RWPE1 (cell line): Measurements from ENCODE around the gene GLRA3.

Source experiments
- CTCF ChIA-PET: fragments of 350-600 bp; sonication (Branson Sonifier 250); formaldehyde crosslinking; extraction: SDS; loops from one replicate; lab custom pipeline; 2021; lab: Yijun Ruan, JAX
- POLR2A ChIA-PET: fragments of 400-600 bp; formaldehyde crosslinking; extraction: SDS; loops from one replicate; lab custom pipeline; 2020; ENCODE audit warnings: antibody characterized with exemption; ENCODE audit not compliant: low non-redundant PET; lab: Yijun Ruan, JAX
- DNase-seq: peaks from one replicate; pipeline ENCODE4 v3.0.0; 2012; ENCODE audit warnings: low spot score
- H3K27ac ChIP-seq: fragments of 450-650 bp; 2 replicates; pipeline ENCODE4 v1.5.1; 2017
- TF ChIP-seq, protein P1 (sequence below): fragments of 450-650 bp; conservative IDR thresholded peaks from 2 replicates; pipeline ENCODE4 v1.5.1; 2017; ENCODE audit warnings: low read depth, mild to moderate bottlenecking

GLRA3 gene

DNA sequence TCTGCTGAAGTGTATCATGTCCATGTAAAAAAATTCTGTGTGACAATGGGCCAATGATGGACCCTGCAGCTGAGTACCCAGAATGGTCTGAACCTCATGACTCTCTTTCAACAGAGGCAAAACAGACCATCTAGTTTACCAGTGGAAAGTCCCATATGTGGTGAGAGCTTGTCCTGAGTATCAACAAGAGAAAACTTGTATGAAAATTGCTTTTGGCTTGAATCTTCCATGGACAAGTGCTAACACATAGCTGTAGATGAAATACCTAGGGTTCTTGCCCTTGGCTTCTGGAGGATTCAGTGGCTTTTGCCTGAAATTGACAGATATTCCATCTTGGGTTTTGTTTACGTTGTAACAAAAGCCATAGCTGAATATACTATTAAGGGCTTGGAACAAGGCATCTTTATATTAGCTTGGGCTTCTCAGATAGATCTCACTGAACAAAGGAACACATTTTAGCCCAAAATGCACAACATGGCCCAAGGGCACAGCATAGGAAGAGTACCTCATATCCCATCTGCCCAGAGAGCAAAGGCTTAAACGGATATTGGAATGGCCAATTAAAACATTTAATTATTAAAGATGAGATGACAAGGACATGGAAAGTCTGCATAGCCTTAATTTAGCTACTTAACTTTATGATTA, 178.2 kb downstream of the GLRA3 start:
- CTCF ChIA-PET, result no interaction called here
- no peak for DNase-seq
- TF ChIP-seq, protein P1, sequence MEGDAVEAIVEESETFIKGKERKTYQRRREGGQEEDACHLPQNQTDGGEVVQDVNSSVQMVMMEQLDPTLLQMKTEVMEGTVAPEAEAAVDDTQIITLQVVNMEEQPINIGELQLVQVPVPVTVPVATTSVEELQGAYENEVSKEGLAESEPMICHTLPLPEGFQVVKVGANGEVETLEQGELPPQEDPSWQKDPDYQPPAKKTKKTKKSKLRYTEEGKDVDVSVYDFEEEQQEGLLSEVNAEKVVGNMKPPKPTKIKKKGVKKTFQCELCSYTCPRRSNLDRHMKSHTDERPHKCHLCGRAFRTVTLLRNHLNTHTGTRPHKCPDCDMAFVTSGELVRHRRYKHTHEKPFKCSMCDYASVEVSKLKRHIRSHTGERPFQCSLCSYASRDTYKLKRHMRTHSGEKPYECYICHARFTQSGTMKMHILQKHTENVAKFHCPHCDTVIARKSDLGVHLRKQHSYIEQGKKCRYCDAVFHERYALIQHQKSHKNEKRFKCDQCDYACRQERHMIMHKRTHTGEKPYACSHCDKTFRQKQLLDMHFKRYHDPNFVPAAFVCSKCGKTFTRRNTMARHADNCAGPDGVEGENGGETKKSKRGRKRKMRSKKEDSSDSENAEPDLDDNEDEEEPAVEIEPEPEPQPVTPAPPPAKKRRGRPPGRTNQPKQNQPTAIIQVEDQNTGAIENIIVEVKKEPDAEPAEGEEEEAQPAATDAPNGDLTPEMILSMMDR, result no peak
- H3K27ac ChIP-seq, result no peak overlapping the region
- POLR2A ChIA-PET, result no interaction called here

DNA sequence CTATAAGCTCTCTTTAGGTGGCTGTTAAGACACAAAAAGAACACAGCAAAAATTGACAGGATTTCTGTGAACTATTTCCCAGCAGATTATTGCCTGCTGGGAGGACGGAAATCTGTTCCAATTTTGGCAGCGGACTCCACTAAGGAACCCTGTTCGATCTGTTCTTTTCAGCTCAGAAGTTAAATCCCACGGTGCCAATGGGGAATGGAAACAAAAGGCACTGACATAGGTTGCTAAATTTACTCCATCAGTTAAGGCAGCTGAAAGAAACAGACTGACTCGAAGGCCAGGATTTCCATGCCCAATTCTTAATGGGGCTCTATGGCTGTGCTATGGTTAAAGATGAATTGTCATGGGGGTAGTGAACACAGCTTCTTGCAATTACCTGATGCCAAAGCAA, 180.2 kb downstream of the GLRA3 start:
- DNase-seq, result no peak

DNA sequence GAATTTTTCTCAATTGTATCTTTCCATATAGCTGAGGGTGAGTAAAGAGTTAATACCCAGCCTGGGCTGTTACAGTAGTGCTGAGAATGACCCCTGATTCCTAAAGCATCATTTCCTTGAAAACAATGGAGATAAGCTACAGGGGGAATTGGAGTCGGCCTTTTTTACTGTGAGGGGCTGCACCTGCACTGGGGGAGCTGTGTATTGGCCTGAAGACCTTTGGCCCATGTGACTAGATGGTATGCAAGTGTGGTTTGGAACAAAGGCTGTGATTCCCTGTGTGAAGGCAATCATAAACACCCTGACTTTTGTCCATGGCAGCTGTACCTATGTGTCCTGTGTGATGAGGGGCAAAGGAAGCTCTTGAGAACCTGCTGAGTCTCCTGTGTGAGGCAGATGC, 182.7 kb downstream of the GLRA3 start:
- POLR2A ChIA-PET, result no interaction called here
- TF ChIP-seq, protein P1, result no peak
- CTCF ChIA-PET, result interaction anchor here (0.9 kb wide), 1 partner anchor 14 kb away, joined by 4 read pairs; no protein-coding TSS in a partner anchor
- no peak for DNase-seq
- no peak overlapping the region for H3K27ac ChIP-seq

More for the DNA sequence above, 180.2 kb downstream of the GLRA3 start:
- H3K27ac ChIP-seq, result no peak overlapping the region
- TF ChIP-seq, protein P1, result no peak
- POLR2A ChIA-PET, result no interaction called here
- CTCF ChIA-PET, result interaction anchor here (0.6 kb wide), 1 partner anchor 444 kb away, joined by 3 read pairs; no protein-coding TSS in a partner anchor

DNA sequence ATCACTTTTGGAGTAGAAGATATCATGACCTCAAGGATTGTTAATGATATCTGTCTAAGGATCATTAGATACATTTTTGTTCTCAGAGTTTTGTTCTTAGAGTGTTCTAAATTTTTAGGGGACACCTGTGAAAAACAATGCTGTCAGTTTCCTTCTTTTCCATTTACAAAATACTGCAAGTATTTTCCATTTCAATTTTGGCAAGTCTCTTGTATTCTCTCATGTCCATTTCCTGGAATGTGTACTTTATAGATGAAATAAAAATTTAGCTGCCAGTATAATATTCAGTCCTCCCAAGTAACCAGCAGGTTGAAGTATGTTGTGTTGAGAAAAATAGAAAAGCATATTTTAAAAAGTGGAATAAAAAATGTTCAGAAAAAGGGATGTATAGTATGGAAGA, 188.9 kb downstream of the GLRA3 start:
- CTCF ChIA-PET, result no interaction called here
- no peak for DNase-seq
- TF ChIP-seq, protein P1, result no peak
- H3K27ac ChIP-seq, result no peak overlapping the region
- POLR2A ChIA-PET, result no interaction called here

DNA sequence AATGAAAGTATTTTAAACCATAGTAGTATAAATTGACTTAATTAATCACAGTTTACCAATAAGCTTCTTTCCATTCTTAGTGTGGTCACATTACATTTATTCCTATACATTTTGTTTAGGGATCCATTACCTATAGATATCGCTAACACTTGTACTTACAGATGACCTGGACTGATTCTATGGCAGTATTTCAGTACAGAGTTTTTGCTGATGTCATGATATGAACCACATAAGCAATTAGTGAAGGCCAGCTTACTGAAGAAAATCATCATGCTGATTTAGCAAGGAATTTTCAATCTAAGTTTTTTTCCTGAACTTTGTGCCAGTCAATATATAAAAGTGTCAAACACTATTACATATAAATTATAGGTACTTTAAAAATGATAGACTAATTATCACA, 193.3 kb downstream of the GLRA3 start:
- TF ChIP-seq, protein P1, result no peak
- H3K27ac ChIP-seq, result no peak overlapping the region
- ChIA-PET POLR2A (no interaction called here), CTCF (no interaction called here)
- no peak for DNase-seq

DNA sequence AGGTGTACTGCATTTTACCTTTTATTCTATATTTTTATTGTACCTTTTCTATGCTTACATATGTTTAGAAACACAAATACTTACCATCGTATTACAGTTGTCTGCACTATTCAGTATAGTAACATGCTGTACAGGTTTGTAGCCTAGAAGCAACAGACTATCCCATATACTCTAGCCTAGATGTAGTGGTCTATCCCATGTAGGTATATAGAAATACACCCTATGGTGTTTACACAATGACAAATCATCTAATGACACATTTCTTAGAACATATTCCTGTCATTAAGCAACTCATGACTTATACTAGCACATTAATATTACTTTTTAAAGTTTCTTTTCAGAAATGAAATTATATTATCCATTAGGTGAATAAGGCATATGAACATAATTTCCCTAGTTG, 195.6 kb downstream of the GLRA3 start:
- TF ChIP-seq, protein P1, result no peak
- ChIA-PET CTCF (interaction anchor here (1.1 to 1.6 kb wide), 4 partner anchors 43 to 269 kb away, joined by 3 to 7 read pairs (median 4); no protein-coding TSS in a partner anchor), POLR2A (no interaction called here)
- no peak overlapping the region for H3K27ac ChIP-seq
- no peak for DNase-seq
